Activated CD8-positive, alpha-beta memory T cell treated with anti-CD3 and anti-CD28 coated beads for 4 hours (primary cell): ENCODE measurements around the gene SPTLC1.
"Not testable (repeated sequence)": the region's sequence is repeated elsewhere in the genome, so short reads cannot be mapped to it uniquely, and the experiment has no call there.

ENCODE experiments used
- DNase-seq, 2 donors: peaks; one replicate each; pipeline ENCODE4 v3.0.0-alpha.2; 2020; ENCODE audit warnings: low read depth in 2 of 2

SPTLC1 gene

DNA sequence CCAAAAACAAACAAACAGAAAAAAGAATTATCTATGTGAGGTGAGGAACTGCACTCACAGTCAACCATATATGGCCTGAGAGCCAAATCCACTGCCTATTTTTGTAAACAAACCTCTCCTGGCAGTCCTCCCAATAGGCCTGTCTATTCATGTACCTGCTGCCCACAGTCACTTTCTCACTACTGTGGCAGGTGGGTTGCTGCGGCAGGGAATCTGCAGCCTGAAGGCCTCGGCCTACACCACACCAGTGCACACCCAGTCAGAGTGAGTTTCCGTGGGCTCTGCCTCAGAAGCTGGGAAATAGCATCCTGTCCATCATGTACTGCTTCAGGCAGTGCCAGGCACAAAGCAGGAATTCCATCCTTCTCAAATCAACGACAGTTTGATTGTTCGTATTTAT is 82.3 kb downstream of the SPTLC1 start:
- DNase-seq, result no peak

- no peak for DNase-seq
These were observed 84.8 kb downstream of the SPTLC1 start for GRCh38 chr9:92030367-92030766.

GRCh38 chr9:92029553-92029952 is 85.7 kb downstream of the SPTLC1 start:
- no peak for DNase-seq

- DNase-seq, result no peak
These were observed 88.8 kb downstream of the SPTLC1 start for GRCh38 chr9:92026206-92027002.

DNA sequence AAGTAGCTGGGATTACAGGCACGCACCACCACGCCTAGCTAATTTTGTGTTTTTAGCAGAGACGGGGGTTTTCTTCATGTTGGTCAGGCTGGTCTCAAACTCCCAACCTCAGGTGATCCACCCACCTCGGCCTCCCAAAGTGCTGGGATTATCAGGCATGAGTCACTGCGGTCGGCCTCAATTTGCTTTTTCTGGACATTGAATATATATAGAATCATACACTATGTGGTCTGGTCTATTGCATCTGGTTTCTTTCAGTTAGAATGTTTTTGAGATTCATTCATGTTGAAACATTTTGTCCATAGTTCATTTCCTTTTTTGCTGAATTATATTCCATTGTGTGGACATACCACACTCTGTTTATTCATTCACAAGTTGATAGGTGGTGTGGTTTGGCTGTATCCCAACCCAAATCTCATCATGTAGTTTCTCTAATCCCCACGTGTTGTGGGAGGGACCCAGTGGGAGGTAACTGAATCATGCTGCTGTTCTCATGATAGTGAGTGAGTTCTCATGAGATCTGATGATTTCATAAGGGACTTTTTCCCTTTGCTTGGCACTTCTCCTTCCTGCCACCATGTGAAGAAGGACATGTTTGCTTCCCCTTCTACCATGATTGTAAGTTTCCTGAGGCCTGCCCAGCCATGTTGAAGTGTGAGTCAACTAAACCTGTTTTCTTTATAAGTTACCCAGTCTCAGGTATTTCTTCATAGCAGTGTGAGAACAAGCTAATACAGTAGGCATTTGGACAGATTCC is 93.2 kb downstream of the SPTLC1 start:
- not testable (repeated sequence) for DNase-seq

DNA sequence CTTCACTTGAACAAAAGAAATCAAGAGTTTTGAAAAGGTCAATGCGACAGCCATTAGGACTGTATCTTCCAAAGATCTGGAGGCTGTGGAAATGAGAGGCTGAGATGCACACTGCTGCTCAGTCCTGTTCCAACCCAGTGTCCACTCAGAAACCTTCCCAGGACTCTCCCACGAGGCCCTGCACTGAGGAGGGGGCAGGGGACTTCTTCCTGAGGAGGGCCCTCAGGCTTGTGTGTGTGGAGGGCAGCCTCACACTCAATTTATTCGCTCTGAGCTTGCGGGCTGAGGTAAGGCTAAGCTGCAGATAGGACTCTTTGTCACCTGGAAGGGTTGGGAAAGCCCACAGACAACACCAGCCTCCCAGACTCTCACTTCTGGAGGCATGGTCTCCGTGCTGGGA is 95.6 kb downstream of the SPTLC1 start:
- no peak for DNase-seq

DNA sequence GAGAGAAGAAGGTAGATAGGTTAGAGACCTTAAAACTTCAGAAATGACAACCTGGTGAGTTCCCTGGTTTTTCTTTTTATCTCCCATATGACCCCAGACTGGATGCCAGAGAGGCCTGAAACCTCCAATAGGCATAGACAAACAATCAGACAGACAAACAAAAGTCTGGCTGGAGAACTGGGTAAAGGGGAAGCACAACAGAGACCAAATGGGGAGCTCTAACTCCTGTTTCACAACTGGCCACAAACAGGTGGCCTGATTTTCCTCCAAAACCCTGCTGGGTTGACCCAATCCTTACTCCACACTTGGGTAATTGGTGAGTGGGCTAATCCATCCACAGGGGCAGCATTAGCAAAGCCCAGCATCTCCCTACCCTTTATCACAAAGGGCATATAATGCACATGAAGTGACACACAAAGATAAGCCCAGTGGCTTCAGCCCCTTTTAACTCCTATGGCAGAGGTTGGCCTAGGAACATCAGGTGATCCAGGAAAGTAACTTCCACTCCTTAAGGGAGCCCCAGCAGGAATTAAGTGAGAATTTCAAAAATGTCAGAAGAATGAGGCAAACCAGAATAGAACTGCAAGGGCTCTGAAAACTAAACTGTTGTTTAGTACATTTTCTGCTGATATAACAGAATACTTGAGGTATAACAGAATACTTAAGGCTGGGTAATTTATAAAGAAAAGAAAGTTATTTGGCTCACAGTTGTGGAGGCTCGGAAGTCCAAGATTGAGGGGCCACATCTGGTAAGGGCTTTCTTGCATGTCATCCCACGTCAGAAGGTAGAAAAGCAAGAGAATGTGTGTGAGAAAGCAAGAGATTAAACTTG is 104.3 kb downstream of the SPTLC1 start:
- no peak for DNase-seq

DNA sequence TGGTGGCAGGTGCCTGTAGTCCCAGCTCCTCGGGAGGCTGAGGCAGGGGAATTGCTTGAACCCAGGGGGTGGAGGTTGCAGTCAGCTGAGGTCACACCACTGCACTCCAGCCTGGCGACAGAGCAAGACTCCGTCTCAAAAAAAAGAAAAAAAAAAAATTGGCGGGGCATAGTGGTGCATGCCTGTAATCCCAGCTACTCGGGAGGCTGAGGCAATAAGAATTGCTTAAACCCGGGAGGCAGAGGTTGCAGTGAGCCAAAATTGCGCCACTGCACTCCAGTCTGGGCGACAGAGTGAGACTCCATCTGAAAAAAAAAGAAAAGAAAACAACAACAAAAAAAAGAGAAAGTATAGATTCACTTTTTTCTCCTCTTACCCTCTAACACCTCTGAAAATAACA is 105.0 kb downstream of the SPTLC1 start:
- not testable (repeated sequence) for DNase-seq

- no peak for DNase-seq
These were observed 107.2 kb downstream of the SPTLC1 start for GRCh38 chr9:92008041-92008440.

- no peak for DNase-seq
These were observed 111.2 kb downstream of the SPTLC1 start for GRCh38 chr9:92004045-92004392.

GRCh38 chr9:92003308-92004044 is 111.7 kb downstream of the SPTLC1 start:
- no peak for DNase-seq

DNA sequence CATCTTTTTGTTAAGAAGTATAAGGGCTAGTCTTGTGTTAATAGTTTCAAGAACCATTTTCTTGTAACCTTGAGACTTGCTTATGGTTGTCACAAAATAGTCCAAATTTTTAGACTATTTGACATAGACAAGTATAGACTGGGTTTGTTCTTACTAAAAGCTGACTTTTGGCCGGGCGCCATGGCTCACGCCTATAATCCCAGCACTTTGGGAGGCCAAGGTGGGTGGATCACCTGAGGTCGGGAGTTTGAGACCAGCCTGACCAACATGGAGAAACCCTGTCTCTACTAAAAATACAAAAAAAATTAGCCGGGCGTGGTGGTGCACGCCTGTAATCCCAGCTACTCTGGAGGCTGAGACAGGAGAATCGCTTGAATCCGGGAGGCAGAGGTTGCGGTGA is 113.3 kb downstream of the SPTLC1 start:
- DNase-seq, result not testable (repeated sequence)

GRCh38 chr9:92001244-92001643 is 114.0 kb downstream of the SPTLC1 start:
- no peak for DNase-seq

- no peak for DNase-seq
These were observed 120.1 kb downstream of the SPTLC1 start for GRCh38 chr9:91995000-91995655.

GRCh38 chr9:91994422-91994821 is 120.8 kb downstream of the SPTLC1 start:
- DNase-seq, result no peak

DNA sequence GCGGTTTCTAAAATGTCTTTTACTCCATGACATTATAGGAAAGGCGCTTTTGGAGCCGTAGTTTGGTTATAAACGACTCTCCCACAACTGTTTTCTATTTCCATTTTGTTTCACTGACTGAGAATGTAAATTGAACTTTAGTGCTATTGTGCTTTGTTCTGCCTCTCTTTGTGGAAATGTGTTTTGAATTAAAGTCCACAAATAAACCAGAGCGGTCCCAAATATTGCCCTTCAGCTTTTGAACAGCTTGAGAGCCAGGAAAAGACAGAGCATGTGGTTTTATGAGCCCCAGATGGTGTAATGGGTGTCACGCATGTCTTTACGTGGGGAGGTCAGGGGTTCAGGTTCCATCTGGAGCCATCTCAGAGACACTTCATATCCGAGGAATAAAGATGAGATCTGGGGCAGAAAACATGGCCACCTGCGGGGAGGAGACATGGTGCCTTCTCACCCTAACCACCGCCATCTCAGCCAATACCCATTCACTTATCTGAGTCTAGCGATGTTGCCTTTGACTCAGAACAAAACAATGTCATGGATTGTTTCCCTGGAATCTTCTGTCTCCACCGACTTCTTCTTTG is 122.7 kb downstream of the SPTLC1 start:
- DNase-seq, result no peak

DNA sequence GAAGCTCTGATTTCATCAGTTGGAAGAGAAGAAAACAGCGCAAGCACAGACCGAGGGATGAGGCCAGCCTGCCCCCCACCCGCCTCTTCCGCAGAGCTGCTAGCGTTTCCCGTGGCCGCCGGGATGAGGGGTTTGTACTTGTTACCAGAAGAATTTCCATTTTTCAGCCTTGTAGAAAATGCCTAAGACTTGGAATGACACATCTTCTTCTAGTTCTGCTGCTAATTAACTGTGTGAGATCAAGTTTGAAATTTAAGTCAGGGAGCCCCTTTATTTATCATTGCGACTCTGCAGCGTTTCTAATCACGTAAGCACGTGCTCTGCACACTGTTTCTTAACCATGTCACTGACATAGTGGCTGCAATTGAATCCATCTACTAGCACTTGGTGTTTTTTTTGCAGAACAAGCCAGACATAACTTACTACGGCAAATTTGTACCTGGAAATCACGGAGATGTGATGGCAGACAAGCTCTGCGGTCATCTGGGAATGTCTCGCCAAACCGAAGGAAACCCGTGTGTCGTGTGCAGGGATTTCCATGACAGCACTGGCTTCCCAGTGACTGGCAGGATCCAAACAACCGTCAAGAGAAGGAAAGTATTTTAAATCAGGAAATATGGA is 123.4 kb downstream of the SPTLC1 start:
- no peak for DNase-seq

GRCh38 chr9:91986248-91986647 is 129.0 kb downstream of the SPTLC1 start:
- no peak for DNase-seq

GRCh38 chr9:91985692-91986091 is 129.5 kb downstream of the SPTLC1 start:
- no peak for DNase-seq
